IMR-90 (cell line): ENCODE measurements around the gene CACNG6. TPM values are rescaled to one million over a fixed set of nuclear protein-coding genes. Genes with fewer than 3 reads are reported as not detected.

Source experiments
- ATAC-seq: fragments of 200-7000 bp; cut with Tn5 transposase; 2 replicates; pipeline ENCODE4 v1.9.1; 2020; ENCODE audit warnings: low read depth, mild to moderate bottlenecking, moderate library complexity
- BruUV-seq: library from RNA; stranded (reverse); fragments of 400-500 nt; replicated peaks from 2 replicates; lab custom pipeline; 2021; lab: Mats Ljungman, UMichigan
- CTCF ChIA-PET: fragments of 300-600 bp; formaldehyde crosslinking; extraction: SDS; loops from one replicate; lab custom pipeline; 2021; ENCODE audit warnings: antibody characterized with exemption; lab: Yijun Ruan, JAX
- POLR2A ChIA-PET: fragments of 300-600 bp; sonication (Branson Sonifier 250); formaldehyde crosslinking; loops from one replicate; lab custom pipeline; 2022; ENCODE audit warnings: antibody characterized with exemption; ENCODE audit not compliant: unreplicated experiment; lab: Charles Lee
- DNase-seq: peaks from one replicate; pipeline ENCODE4 v3.0.0; 2013
- H2AFZ ChIP-seq: replicated peaks from 2 replicates; pipeline ENCODE3; 2013; ENCODE audit warnings: low read length, mild to moderate bottlenecking; ENCODE audit not compliant: poor library complexity
- H2AK5ac ChIP-seq: 2 replicates; pipeline ENCODE4 v1.6.1; 2013; ENCODE audit warnings: low read depth, low read length, inconsistent platforms
- H2AK9ac ChIP-seq: replicated peaks from 2 replicates; pipeline ENCODE3; 2013; ENCODE audit warnings: mild to moderate bottlenecking, low read depth, low read length, moderate library complexity; ENCODE audit not compliant: poor library complexity
- H2BK120ac ChIP-seq: 2 replicates; pipeline ENCODE4 v1.6.1; 2013; ENCODE audit warnings: low read depth, low read length, inconsistent platforms
- H2BK15ac ChIP-seq: 3 replicates; pipeline ENCODE4 v1.6.1; 2013; ENCODE audit warnings: low read depth, low read length, inconsistent platforms
- H2BK20ac ChIP-seq: 2 replicates; pipeline ENCODE4 v1.6.1; 2013; ENCODE audit warnings: low read depth, mild to moderate bottlenecking, inconsistent platforms, low read length, moderate library complexity
- H2BK5ac ChIP-seq: 2 replicates; pipeline ENCODE4 v1.6.1; 2013; ENCODE audit warnings: mild to moderate bottlenecking, low read depth, low read length, inconsistent platforms; ENCODE audit not compliant: poor library complexity, severe bottlenecking
- H3K14ac ChIP-seq: replicated peaks from 2 replicates; pipeline ENCODE4 v1.6.1; 2013; ENCODE audit warnings: low read depth, low read length, inconsistent platforms
- H3K18ac ChIP-seq: 2 replicates; pipeline ENCODE4 v1.6.1; 2013; ENCODE audit warnings: low read depth, low read length, control low read depth
- H3K23ac ChIP-seq: 2 replicates; pipeline ENCODE4 v1.6.1; 2013; ENCODE audit warnings: low read depth, low read length, inconsistent platforms
- H3K27ac ChIP-seq: 2 replicates; pipeline ENCODE4 v1.5.1; 2013; ENCODE audit warnings: mild to moderate bottlenecking, control low read depth, low read length; ENCODE audit not compliant: insufficient read depth
- H3K27me3 ChIP-seq: 2 replicates; pipeline ENCODE4 v1.6.1; 2013; ENCODE audit warnings: low read length; ENCODE audit not compliant: control insufficient read depth, insufficient read depth
- H3K36me3 ChIP-seq: 2 replicates; pipeline ENCODE4 v1.6.1; 2013; ENCODE audit warnings: low read length, mixed read lengths; ENCODE audit not compliant: control insufficient read depth, insufficient read depth
- H3K4ac ChIP-seq: 2 replicates; pipeline ENCODE4 v1.6.1; 2013; ENCODE audit warnings: low read depth, low read length, inconsistent platforms
- H3K4me1 ChIP-seq: 2 replicates; pipeline ENCODE4 v1.6.1; 2013; ENCODE audit warnings: low read length, mixed read lengths; ENCODE audit not compliant: control insufficient read depth, insufficient read depth
- H3K4me2 ChIP-seq: 2 replicates; pipeline ENCODE4 v1.6.1; 2013; ENCODE audit warnings: low read depth, mild to moderate bottlenecking, control low read depth, low read length, moderate library complexity
- H3K4me3 ChIP-seq: 2 replicates; pipeline ENCODE4 v1.5.1; 2013; ENCODE audit warnings: low read depth, mild to moderate bottlenecking, control low read depth, low read length, moderate library complexity; ENCODE audit not compliant: insufficient read depth
- H3K56ac ChIP-seq: 2 replicates; pipeline ENCODE4 v1.6.1; 2013; ENCODE audit warnings: low read length, inconsistent platforms; ENCODE audit not compliant: insufficient read depth; ENCODE audit errors: extremely low read depth
- H3K79me1 ChIP-seq, 2 experiments: 2 replicates each; pipeline ENCODE4 v1.6.1; 2013; ENCODE audit warnings: low read length in 2 of 2, inconsistent platforms in 1 of 2, low read depth in 1 of 2
- H3K9ac ChIP-seq: 2 replicates; pipeline ENCODE4 v1.6.1; 2013; ENCODE audit warnings: low read depth, low read length, control low read depth
- H3K9me1 ChIP-seq: 2 replicates; pipeline ENCODE4 v1.6.1; 2013; ENCODE audit warnings: low read length, inconsistent platforms; ENCODE audit not compliant: insufficient read depth
- H3K9me3 ChIP-seq: 2 replicates; pipeline ENCODE4 v1.6.1; 2013; ENCODE audit warnings: low read length; ENCODE audit not compliant: control insufficient read depth, insufficient read depth
- H4K20me1 ChIP-seq: 2 replicates; pipeline ENCODE4 v1.6.1; 2013; ENCODE audit warnings: low read length, inconsistent platforms; ENCODE audit not compliant: insufficient read depth
- H4K5ac ChIP-seq: 2 replicates; pipeline ENCODE4 v1.6.1; 2013; ENCODE audit warnings: mild to moderate bottlenecking, low read depth, low read length, control low read depth
- H4K8ac ChIP-seq, 2 experiments: 2 replicates each; pipeline ENCODE4 v1.6.1; 2013; ENCODE audit warnings: low read depth in 2 of 2, low read length in 2 of 2, control low read depth in 1 of 2, inconsistent platforms in 1 of 2
- H4K91ac ChIP-seq: 2 replicates; pipeline ENCODE4 v1.6.1; 2013; ENCODE audit warnings: low read depth, low read length, inconsistent platforms; ENCODE audit not compliant: insufficient read depth
- BHLHE40 ChIP-seq: fragments of 150-350 bp; IDR thresholded peaks from 2 replicates; pipeline ENCODE4 v1.6.1; 2016; ENCODE audit warnings: mild to moderate bottlenecking, low read depth, low read length
- CEBPB ChIP-seq: IDR thresholded peaks from 2 replicates; pipeline ENCODE4 v1.6.1; 2012; ENCODE audit warnings: low read depth, low read length, improper control_type of control experiment
- CHD1 ChIP-seq: IDR thresholded peaks from 2 replicates; pipeline ENCODE4 v1.6.1; 2012; ENCODE audit warnings: low read depth, low read length, improper control_type of control experiment
- CTCF ChIP-seq: conservative IDR thresholded peaks from 2 replicates; pipeline ENCODE4 v1.5.1; 2012; ENCODE audit warnings: mild to moderate bottlenecking, low read depth, low read length, improper control_type of control experiment
- MAZ ChIP-seq: IDR thresholded peaks from 2 replicates; pipeline ENCODE4 v1.6.1; 2012; ENCODE audit warnings: low read depth, mild to moderate bottlenecking, low read length, improper control_type of control experiment, moderate library complexity, borderline replicate concordance
- MXI1 ChIP-seq: IDR thresholded peaks from 2 replicates; pipeline ENCODE4 v1.6.1; 2012; ENCODE audit warnings: low read depth, mild to moderate bottlenecking, low read length, moderate library complexity, borderline replicate concordance
- NFE2L2 ChIP-seq: fragments of 150-350 bp; IDR thresholded peaks from 2 replicates; pipeline ENCODE4 v1.6.1; 2016; ENCODE audit warnings: low read depth, mild to moderate bottlenecking, low read length
- POLR2A ChIP-seq: IDR thresholded peaks from 2 replicates; pipeline ENCODE4 v1.6.1; 2012; ENCODE audit warnings: mild to moderate bottlenecking, low read depth, low read length
- RAD21 ChIP-seq: IDR thresholded peaks from 2 replicates; pipeline ENCODE4 v1.6.1; 2012; ENCODE audit warnings: low read length, improper control_type of control experiment
- RFX5 ChIP-seq: IDR thresholded peaks from 2 replicates; pipeline ENCODE4 v1.8.0; 2012; ENCODE audit warnings: low read depth, mild to moderate bottlenecking, low read length, moderate library complexity
- SMC3 ChIP-seq: fragments of 150-350 bp; IDR thresholded peaks from 2 replicates; pipeline ENCODE4 v1.6.1; 2016; ENCODE audit warnings: low read depth, mild to moderate bottlenecking, antibody characterized with exemption, low read length, moderate library complexity
- USF2 ChIP-seq: fragments of 150-350 bp; IDR thresholded peaks from 2 replicates; pipeline ENCODE4 v1.6.1; 2017; ENCODE audit warnings: mild to moderate bottlenecking, antibody characterized with exemption, low read length, low read depth
- WGBS, 2 experiments: methylation state at CpG; one replicate each; pipeline versions ENCODE4 v1.1.5 to v1.1.7; 2013; ENCODE audit warnings: missing lambda C conversion rate in 2 of 2; ENCODE audit not compliant: insufficient read length in 1 of 2; ENCODE audit errors: extremely low coverage in 2 of 2; 5-methylcytosine and 5-hydroxymethylcytosine counted together
- dilution Hi-C: fragments of 300-500 bp; cut with HindIII; formaldehyde crosslinking; loops from one replicate; pipeline ENCODE4 v1.14.3; 2018; ENCODE audit warnings: low sequenced_read_pairs; ENCODE audit not compliant: unreplicated experiment
- in situ Hi-C: fragments of 300-500 bp; cut with MboI; formaldehyde crosslinking; loops from 3 replicates; pipeline ENCODE4 v1.14.3; 2019; ENCODE audit warnings: low sequenced_read_pairs, inconsistent platforms, mixed read lengths
- intact Hi-C: fragments of 100-400 bp; cut with micrococcal nuclease; formaldehyde crosslinking; loops from 2 replicates; pipeline ENCODE4 v1.10.0; 2022
- polyA plus RNA-seq, 3 experiments: library from polyadenylated mRNA; depleted of rRNA; stranded (reverse); fragments of >200 nt; gene quantifications; 2 replicates each; pipeline ENCODE4 v1.2.3, GENCODE V29; 2012; ENCODE audit warnings: low replicate concordance in 1 of 3
- total RNA-seq: library from RNA; depleted of rRNA; stranded (reverse); fragments of >200 nt; gene quantifications from 2 replicates; pipeline ENCODE4 v1.2.3, GENCODE V29; 2012

The CACNG6 gene
- total and polyA plus RNA-seq, 2 of the 4 experiments (the other 2 are of a cell fraction): not detected

DNA sequence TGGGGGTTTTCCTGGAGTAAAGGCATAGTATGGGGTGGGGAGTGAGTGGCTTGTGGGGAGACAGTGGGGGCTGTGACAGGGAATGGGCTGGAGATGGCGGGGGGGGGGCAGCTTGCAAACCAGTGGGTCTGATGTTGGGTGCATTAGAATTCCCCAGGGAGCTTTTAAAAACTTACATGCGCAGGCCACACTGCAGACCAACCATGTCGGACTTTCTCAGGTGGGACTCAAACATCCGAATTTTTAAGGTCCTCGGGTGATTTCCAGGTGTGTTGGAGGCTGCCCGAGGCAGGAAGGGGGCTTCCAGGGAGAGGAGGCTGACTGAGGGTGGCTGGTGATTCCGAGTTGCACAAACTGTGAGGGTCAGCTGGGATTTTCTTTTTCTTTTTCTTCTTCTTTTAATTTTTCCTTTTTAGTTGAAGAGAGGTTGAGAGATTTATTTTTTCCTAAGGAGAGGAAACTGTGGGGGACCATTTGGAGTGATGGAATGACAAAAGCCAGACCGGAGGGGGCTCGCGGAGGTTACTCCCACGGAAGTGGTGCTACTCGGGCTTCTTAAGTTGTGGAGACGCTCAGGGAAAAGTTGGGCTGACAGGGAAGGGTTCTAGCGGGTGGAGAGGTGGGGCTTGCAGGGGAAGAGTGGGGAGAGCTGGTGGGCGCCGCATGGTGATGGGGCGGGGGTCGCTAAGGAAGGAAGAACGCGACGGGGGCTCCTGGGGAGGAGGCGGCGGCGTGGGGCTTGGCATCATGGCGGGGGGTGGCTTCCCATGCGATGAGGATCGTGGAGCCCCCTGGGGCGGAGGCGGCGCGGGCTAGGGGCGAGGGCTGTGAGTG lies 29.7 kb upstream of the CACNG6 start (continued):
- no peak for TF ChIP-seq SMC3

GRCh38 chr19:53962887-53963431 lies 28.5 kb upstream of the CACNG6 start, which contains the start of gene CACNG8:
Gene CACNG8 (plus strand): TSS chr19:53962937.
- no peak within 1 kb of the TSS for H2AK9ac ChIP-seq
- H3K4ac ChIP-seq: no peak within 1 kb of the TSS
- no peaks in the 10 kb centered on the region for H3K79me1 ChIP-seq
- H2BK5ac ChIP-seq: no peak within 1 kb of the TSS
- H3K23ac ChIP-seq: no peak within 1 kb of the TSS
- no peak within 1 kb of the TSS for H3K4me2 ChIP-seq
- ChIA-PET CTCF (no interaction called here), POLR2A (no interaction called here)
- H4K91ac ChIP-seq: no peak within 1 kb of the TSS
- in situ Hi-C loops: no loop called here
- no TSS peak for BruUV-seq
- no peak within 1 kb of the TSS for H3K27ac ChIP-seq
- no peaks in the 10 kb centered on the region for H4K20me1 ChIP-seq
- no peak within 1 kb of the TSS for H4K5ac ChIP-seq
- no peak within 1 kb of the TSS for H2AFZ ChIP-seq
- no peak for ATAC-seq
- WGBS, 2 experiments: 6% methylated on average over 9 of the region's 55 CpGs; no CpG with 5 or more reads in 1 of the 2 experiments
- no peak within 1 kb of the TSS for H3K14ac ChIP-seq
- H3K4me1 ChIP-seq: no peaks in the 10 kb centered on the region
- H3K27me3 ChIP-seq: peaks cover 62% of the 10 kb centered on the region
- intact Hi-C loops: no loop called here
- H2BK20ac ChIP-seq: no peak within 1 kb of the TSS
- no peak within 1 kb of the TSS for H3K9ac ChIP-seq
- no peak within 1 kb of the TSS for H3K4me3 ChIP-seq
- no peaks in the 10 kb centered on the region for H3K9me1 ChIP-seq
- no peak within 1 kb of the TSS for H2BK120ac ChIP-seq
- H3K56ac ChIP-seq: no peak within 1 kb of the TSS
- H2AK5ac ChIP-seq: no peak within 1 kb of the TSS
- no peak within 1 kb of the TSS for H3K18ac ChIP-seq
- dilution Hi-C loops: no loop called here
- no peak within 1 kb of the TSS for H4K8ac ChIP-seq
- no peak for DNase-seq
- no peak within 1 kb of the TSS for H2BK15ac ChIP-seq
- H3K9me3 ChIP-seq: no peaks in the 10 kb centered on the region; the same call in 1 of the 2 replicates
- no peaks in the 10 kb centered on the region for H3K36me3 ChIP-seq
- TF ChIP-seq CHD1 (no peak), POLR2A (no peak), MAZ (no peak), MXI1 (no peak), USF2 (no peak), BHLHE40 (no peak), SMC3 (no peak), CTCF (no peak), NFE2L2 (no peak), CEBPB (no peak), RAD21 (no peak), RFX5 (no peak)
